Measurements from ENCODE around the gene UBIAD1.
"Not testable (repeated sequence)": the region's sequence is repeated elsewhere in the genome, so short reads cannot be mapped to it uniquely, and the experiment has no call there.

UBIAD1 gene

GRCh38 chr1:11280719-11281376, 7.8 kb downstream of the UBIAD1 start:
- DNase-seq: peak in 3 of 6 experiments; percentile 31 to 53 (median 50)

DNA sequence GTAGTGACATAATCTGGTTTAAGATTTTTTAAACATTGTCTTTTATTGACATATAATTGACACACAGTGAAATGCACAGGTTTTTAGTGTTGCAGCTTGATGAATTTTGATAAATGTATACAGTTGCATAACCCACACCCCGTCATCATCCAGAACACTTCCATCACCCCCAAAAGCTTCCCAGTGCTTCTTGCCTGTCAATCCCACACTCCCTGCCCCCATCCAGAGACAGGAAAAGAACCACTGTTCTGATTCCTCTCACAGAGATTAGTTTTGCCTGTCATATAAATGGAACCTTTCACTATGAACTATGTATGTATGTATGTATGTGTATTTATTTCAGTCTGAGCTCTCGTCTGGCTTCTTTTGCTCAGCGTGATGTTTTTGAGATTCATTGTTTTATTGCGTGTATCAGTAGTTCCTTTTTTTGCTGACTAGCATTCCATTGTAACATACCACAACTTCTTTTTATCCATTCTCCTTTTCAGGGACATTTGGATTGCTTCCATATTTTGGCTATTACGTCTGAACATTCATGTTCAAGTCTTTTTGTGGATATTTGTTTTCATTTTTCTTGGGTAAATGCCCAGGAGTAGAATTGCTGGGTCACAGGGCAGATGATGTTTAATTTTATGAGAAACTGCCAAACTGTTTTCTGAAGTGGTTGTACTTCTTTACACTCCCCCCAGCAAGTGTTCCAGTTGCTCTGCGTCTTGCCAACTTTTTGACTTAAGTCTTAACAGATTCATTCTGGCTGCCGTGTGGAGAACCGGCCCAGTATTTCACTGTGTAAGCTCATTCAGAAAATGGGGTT, 8.7 kb downstream of the UBIAD1 start:
- no peak for DNase-seq

DNA sequence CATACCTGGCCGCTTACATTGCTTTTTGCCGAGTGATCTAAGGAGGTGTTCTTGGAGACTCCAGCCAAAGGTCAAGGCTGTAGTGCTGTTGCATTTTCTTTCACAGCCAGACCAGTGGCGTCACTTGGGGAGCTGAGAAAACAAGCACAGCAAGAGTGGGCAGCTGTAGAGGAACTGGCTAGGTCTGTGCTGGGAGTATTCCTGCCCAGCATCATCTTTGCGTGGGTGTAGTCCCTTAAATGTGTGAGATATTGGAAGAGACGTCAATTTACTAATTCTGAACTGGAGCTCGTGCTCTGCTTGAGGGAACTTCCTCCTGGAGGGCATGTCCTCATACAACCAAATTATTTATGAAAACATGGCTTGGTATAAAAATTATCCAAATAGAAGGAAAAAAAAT, 10.2 kb downstream of the UBIAD1 start:
- no peak for DNase-seq

- peak in 2 of 6 experiments; percentile 8 for DNase-seq
Measured at GRCh38 chr1:11284784-11285183, 11.8 kb downstream of the UBIAD1 start.

DNA sequence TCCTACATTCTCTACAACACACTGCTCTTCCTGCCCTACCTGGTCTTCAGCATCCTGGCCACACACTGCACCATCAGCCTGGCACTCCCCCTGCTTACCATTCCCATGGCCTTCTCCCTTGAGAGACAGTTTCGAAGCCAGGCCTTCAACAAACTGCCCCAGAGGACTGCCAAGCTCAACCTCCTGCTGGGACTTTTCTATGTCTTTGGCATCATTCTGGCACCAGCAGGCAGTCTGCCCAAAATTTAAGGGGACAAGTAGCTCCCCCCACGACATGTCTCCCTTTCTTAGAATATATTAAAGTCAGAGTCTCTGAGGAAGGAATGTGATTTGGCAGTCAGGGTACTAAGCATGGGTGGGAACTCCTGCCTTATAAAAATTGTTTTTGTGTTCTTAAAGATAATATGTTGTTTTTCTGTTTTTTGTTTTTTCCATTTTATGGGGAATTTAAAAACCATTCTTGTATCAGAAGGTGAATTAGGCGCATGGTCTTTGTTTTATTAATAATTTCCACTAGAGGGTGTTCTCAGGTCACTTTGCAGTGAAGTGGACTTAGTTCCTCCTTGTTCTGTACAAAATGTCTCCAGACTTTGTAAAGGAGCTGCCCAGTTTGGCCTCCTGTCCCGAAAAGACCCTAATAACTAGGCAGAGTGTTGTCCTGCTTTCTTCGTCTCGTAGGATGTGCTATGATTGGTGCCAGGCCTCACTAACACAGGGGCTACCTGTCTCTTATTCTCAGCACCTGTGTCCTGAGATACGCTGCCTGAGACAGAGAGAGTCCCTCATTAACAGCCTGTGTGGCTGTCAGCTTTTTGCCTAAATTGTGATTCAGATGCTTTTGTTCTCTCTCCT, 13.1 kb downstream of the UBIAD1 start:
- DNase-seq: no peak

DNA sequence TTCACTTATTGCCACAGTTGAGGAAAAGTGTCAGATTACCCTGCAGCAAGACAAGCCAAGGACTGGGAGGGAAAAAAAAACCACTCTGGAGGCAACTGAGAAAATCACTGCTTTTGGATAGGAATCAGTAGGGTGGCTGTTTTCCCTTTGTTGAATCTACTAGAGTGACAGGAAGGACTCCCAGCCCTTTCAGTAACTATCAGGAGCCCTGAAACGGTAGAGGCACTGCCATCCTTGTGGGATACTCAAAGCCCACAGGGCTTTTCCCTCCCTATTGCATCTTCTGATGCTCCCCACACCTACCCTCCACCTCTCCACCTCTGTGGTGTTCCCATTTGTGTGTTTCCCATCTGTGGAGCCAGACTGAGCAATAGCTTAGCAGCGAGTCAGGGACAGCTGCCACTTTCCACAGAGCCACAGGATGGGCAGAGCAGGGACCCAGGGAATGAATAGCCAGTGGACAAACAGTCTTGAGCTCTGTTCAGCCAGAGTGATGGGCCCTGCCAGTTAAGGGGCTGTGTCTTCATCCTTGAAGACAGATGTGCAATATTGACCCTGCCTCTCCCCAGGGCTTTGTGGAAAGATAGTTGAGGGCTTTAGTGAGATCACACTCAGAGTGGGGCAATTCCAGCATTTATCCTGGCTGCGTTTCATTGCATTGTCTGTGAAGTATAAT, 13.9 kb downstream of the UBIAD1 start:
- no peak for DNase-seq

DNA sequence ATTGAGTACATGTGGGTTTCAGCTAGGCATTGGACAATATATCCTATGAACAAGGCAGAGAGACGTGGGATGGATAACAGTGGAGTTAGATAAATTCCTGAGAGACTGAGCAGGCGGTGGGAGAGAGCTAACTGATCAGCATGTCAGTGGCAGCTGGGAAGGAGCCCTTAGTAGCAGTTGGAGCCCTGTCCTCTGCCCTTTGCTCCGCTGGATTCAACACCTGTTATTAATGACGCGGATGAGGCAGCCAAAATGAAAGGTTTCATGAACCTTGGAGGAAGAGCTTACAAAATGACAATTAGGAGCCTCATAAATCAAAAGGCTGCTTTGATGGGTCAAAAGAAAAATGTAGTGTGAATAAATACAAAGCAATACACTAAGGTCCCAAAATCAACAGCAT, 16.1 kb downstream of the UBIAD1 start:
- no peak for DNase-seq

DNA sequence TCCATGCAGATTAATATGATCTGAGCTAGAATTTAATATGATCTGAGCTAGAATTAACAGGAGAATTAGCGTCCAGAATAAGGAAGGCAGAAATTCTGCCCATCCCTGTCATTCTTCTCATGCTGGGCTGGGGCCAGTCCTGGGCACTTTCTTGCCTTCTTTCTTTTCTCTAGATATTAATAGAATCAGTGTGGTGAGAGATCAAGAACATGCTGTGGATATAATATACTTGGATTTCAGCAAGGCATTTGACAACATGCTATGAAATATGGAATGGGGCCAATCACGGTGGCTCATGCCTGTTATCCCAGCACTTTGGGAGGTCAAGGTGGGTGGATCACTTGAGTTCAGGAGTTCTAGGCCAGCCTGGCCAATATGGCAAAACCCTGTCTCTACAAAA, 18.1 kb downstream of the UBIAD1 start:
- DNase-seq: no peak

- DNase-seq: no peak
Measured at GRCh38 chr1:11293856-11294255, 20.9 kb downstream of the UBIAD1 start.

DNA sequence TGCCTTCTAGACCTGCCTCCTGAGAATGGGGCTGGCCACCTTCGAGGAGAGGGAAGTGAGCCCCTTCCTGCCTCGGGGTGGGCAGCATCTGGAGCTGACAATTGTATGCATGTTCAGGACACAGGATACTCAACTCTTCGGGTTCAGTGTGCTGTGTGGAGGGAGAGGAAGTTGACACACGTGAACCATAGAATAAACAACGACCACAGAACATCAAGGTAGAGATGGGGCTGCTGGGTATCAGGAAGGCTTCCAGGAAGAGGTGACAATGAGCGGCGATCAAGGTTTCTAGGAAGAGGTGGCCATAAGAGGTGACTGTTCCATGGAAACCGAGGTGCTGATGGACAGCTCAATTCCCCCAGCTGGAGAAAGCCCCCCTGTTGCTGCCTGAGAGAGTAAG, 22.0 kb downstream of the UBIAD1 start:
- peak in 3 of 6 experiments; percentile 9 to 15 (median 10) for DNase-seq

DNA sequence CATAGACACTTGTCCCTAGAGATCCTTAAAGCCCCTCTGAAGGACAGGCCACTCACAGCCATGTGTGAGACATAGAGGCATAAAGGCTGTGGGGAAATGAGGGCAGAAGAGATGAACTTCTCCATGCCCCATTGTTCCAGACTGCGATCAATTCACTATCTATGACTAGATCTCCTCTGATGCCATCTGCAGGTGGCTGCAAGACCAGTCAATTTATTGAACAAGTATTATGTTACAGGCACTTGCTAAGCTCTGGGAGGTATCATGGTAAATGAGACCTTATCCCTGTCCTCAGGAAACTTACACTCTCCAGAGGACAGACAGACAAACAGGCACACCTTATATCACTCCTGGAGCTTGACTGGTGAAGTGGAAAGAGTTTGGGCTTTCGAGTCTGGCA, 22.9 kb downstream of the UBIAD1 start:
- peak in 3 of 6 experiments; percentile 10 to 43 (median 30) for DNase-seq

- not testable (repeated sequence) for DNase-seq
Measured at GRCh38 chr1:11297774-11298173, 24.8 kb downstream of the UBIAD1 start.

DNA sequence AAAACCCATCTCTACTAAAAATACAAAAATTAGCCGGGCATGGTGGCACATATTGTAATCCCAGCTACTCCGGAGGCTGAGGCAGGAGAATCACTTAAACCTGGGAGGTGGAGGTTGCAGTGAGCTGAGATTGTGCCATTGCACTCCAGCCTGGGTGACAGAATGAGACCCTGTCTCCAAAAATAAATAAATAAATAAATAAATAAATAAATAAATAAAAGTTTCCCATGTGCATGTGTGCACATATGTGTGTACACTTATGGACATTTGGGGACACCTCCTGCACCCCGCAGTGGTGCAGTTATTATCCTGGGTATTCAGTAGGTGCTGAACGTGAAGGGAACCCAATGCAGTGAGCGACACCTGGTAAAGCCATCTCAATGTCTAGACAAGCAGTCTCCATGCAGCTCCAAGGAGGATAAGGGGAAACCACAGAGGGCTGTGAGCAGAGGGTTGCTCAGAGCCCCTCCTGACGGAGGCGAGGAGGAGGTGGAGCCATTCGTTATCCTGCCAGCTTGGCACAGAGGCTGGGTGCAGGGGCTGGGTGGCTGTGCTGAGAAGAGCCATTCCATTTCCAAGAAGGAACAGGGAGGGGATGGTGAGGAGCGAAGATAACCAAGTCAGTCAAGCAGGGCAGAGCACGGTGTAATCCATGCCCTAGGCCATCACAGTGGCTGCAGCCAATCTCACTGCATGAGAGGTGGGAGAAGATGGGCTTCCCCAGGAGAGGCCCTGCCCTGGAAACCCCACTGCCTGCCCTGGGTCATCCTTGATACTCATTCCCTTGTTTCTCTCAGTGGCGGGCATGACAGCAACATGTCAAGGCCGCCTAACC, 25.6 kb downstream of the UBIAD1 start:
- no peak for DNase-seq

DNA sequence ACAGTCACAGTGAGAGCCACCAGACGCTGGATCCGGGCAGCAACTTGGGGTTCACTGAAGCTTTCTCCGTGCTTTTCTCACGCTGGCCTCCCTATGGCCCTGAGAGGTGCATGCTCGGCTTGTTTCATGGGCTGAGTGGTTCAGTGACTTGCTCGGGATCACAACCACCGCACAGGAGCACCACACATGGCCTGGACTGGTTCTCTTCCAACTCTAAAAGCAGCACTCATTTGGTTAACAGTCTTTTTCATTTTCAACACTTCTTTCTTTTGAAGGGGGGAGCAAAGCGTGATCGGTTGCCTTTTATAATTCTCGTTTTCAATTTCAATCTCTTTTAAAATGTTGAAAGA, 26.2 kb downstream of the UBIAD1 start:
- no peak for DNase-seq

DNA sequence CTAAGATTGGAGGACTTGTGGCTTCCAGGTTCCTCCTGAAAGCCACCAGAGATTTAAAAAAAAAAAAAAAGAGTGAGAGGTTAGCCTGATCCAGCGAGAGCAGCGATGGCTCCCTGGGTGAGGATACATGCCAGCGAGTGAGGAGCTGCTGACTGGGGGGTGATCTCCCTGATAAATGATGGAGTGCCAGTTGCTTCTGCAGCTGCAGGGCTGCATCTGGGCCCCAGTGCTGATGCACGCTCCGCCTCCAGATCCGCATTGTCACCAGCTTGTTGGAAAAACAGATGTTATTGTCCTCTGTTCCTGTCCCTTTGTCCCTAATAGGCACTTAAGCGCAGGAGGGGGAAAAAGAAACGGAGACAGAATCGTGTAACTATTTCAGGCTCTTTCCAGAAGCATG, 28.6 kb downstream of the UBIAD1 start:
- DNase-seq: no peak

GRCh38 chr1:11302366-11302765, 29.4 kb downstream of the UBIAD1 start:
- no peak for DNase-seq

GRCh38 chr1:11305516-11305915, 32.5 kb downstream of the UBIAD1 start:
- DNase-seq: not testable (repeated sequence)

DNA sequence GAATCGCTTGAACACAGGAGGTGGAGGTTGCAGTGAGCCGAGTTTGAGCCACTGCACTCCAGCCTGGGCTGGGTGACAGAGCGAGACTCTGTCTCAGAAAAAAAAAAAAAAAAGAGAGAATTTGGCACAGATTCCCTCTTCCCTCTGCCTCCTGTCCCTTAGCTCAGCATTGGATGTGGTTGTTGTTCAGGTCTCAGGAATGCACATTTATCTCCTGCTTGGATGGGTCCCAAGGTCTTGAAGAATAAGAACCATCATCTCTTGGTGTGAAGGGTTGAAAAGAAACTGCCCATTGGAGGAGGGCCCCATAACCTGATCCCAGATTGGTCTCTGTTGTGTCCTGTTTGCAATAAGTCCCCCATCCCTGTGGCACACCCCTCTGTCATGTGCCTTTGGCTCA, 34.9 kb downstream of the UBIAD1 start:
- DNase-seq: no peak

- DNase-seq: no peak
Measured at GRCh38 chr1:11308699-11309224, 35.8 kb downstream of the UBIAD1 start.

DNA sequence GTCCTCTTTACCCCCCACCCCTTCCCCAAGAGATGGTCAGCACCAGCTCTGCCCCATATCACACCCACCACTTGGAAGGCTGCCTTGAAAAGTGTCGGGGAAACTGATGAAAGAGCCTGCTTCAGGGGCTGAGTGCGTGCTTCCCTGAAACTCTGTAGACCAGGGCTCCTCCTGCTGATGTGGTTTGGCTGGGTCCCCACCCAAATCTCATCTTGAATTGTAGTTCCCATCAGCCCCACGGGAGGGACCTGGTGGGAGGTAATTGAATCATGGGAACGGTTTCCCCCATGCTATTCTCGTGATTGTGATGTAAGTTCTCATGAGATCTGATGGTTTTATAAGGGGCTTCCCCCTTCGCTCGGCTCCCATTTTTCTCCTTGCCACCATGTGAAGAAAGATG, 36.4 kb downstream of the UBIAD1 start:
- DNase-seq: no peak

- DNase-seq: no peak
Measured at GRCh38 chr1:11311816-11312755, 39.1 kb downstream of the UBIAD1 start.

Measured in stimulated activated naive CD4-positive, alpha-beta T cell (primary cell).